HCT116 (cell line): ENCODE results near the gene MCEE.

Experiments
- ATF3 ChIP-seq: IDR thresholded peaks from 2 replicates; pipeline ENCODE4 v1.6.1; 2012
- CTCF ChIP-seq, 3 experiments: fragments of 200-600 bp in 1 of 3; sonication (generic) in 1 of 3; IDR thresholded peaks in 2 of 3; conservative IDR thresholded peaks in 1 of 3; 2 replicates each; pipeline ENCODE4 v1.5.1; 2012 to 2017; ENCODE audit warnings: low read depth in 2 of 3, low read length in 2 of 3, antibody characterized with exemption in 1 of 3, borderline replicate concordance in 1 of 3, control low read depth in 1 of 3, mild to moderate bottlenecking in 1 of 3, mixed read lengths in 1 of 3, mixed run types in 1 of 3, moderate library complexity in 1 of 3; ENCODE audit not compliant: insufficient read depth in 1 of 3
- ELF1 ChIP-seq: IDR thresholded peaks from 2 replicates; pipeline ENCODE4 v1.6.1; 2012; ENCODE audit warnings: low read depth, borderline replicate concordance
- POLR2AphosphoS5 ChIP-seq: IDR thresholded peaks from 2 replicates; pipeline ENCODE4 v1.6.1; 2011; ENCODE audit warnings: mild to moderate bottlenecking, low read depth, low read length, moderate library complexity
- SP1 ChIP-seq: IDR thresholded peaks from 2 replicates; pipeline ENCODE4 v1.6.1; 2012; ENCODE audit warnings: low read depth
- ZFX ChIP-seq: fragments of 450-650 bp; IDR thresholded peaks from 2 replicates; pipeline ENCODE4 v1.6.1; 2017

- TF ChIP-seq POLR2AphosphoS5 (no peak), CTCF (IDR thresholded peaks at IDR 0.05 in 2 of 3, conservative IDR thresholded peaks at IDR 0.05 in 1 of 3; ENCODE audit: borderline replicate concordance in 1 of 3, insufficient read depth in 1 of 3, low read depth in 2 of 3, low read length in 2 of 3) (no peak), ZFX (no peak), ELF1 (no peak), SP1 (no peak), ATF3 (no peak)
Measured at GRCh38 chr2:71117063-71117462, 13.0 kb downstream of the MCEE start.
